Nephron progenitor cell (in vitro differentiated cells): ENCODE measurements around the gene IL15RA.
A peak's percentile ranks its signal among the peaks of the same experiment; 100 is the strongest.

Experiments
- DNase-seq: peaks from one replicate; pipeline ENCODE4 v3.0.0; 2021
- H3K27ac Mint-ChIP-seq: 2 replicates; pipeline ENCODE4 v1.8.0; 2021; ENCODE audit warnings: mild to moderate bottlenecking, moderate library complexity, mixed read lengths
- H3K27me3 Mint-ChIP-seq: 2 replicates; pipeline ENCODE4 v1.8.0; 2021; ENCODE audit warnings: mild to moderate bottlenecking, low read depth, mixed read lengths; ENCODE audit not compliant: poor library complexity
- H3K36me3 Mint-ChIP-seq: 2 replicates; pipeline ENCODE4 v1.8.0; 2021; ENCODE audit warnings: low read depth, mixed read lengths
- H3K4me1 Mint-ChIP-seq: 2 replicates; pipeline ENCODE4 v1.8.0; 2021; ENCODE audit warnings: mixed read lengths
- H3K4me3 Mint-ChIP-seq: 2 replicates; pipeline ENCODE4 v1.8.0; 2021; ENCODE audit warnings: mild to moderate bottlenecking, moderate library complexity, mixed read lengths
- H3K9me3 Mint-ChIP-seq: 2 replicates; pipeline ENCODE4 v1.8.0; 2021; ENCODE audit warnings: mild to moderate bottlenecking, moderate library complexity, mixed read lengths
- TF ChIP-seq, protein P1 (sequence below): fragments of 200-600 bp; sonication (generic); IDR thresholded peaks from 2 replicates; pipeline ENCODE4 v1.5.0; 2021; ENCODE audit warnings: antibody characterized with exemption

IL15RA gene

DNA sequence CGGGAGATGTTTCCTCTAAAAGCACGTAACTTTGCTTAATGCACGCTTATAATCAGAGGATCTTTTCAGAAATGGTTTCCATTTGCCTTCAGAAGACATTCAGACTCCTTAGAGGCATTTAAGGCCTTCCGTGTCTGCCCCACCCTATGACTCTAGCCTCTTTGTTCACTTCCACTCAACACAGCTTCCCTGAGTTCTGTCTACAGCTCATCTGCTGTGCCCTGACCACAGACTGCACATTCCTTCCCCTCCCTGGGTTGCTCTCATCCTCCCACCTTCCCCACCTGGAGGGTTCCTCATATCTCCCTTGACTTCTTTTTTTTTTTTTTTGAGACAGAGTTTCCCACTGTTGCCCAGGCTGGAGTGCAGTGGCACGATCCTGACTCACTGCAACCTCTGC is 70.7 kb downstream of the IL15RA start:
- TF ChIP-seq, protein P1, sequence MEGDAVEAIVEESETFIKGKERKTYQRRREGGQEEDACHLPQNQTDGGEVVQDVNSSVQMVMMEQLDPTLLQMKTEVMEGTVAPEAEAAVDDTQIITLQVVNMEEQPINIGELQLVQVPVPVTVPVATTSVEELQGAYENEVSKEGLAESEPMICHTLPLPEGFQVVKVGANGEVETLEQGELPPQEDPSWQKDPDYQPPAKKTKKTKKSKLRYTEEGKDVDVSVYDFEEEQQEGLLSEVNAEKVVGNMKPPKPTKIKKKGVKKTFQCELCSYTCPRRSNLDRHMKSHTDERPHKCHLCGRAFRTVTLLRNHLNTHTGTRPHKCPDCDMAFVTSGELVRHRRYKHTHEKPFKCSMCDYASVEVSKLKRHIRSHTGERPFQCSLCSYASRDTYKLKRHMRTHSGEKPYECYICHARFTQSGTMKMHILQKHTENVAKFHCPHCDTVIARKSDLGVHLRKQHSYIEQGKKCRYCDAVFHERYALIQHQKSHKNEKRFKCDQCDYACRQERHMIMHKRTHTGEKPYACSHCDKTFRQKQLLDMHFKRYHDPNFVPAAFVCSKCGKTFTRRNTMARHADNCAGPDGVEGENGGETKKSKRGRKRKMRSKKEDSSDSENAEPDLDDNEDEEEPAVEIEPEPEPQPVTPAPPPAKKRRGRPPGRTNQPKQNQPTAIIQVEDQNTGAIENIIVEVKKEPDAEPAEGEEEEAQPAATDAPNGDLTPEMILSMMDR: no peak
- Mint-ChIP-seq H3K9me3 (no peaks in the 10 kb centered on the region), H3K27me3 (no peaks in the 10 kb centered on the region), H3K4me3 (no peak overlapping the region), H3K36me3 (peaks cover 71% of the 10 kb centered on the region), H3K27ac (peak overlapping the region; percentile 38), H3K4me1 (peaks cover 19% of the 10 kb centered on the region)
- DNase-seq: no peak

DNA sequence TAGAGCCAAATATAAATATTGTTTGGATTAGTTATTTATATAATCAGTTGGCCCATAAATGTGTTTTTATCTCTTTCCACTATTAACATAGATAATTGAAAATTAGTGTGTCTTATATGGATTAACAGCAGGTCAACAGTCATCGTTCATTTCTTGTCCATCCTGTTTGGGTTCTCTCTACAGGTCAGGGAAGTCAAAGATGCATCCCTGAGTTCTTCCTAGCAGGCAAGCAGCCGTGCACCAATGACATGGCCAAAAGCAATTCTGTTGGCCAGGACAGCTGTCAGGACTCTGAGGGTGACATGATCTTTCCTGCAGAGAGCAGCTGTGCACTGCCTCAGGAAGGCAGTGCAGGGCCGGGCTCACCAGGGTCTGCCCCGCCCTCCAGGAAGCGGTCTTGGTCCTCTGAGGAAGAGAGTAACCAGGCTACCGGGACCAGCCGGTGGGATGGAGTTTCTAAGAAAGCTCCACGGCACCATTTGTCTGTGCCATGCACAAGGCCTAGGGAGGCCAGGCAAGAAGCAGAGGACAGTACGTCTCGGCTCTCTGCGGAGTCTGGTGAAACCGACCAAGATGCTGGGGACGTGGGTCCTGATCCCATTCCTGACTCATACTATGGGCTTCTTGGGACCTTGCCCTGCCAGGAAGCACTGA is 71.4 kb downstream of the IL15RA start:
- Mint-ChIP-seq H3K9me3 (no peaks in the 10 kb centered on the region), H3K27me3 (no peaks in the 10 kb centered on the region), H3K4me1 (peaks cover 15% of the 10 kb centered on the region), H3K4me3 (no peak overlapping the region), H3K27ac (peak overlapping the region; percentile 38), H3K36me3 (peaks cover 67% of the 10 kb centered on the region)
- TF ChIP-seq, protein P1: no peak
- DNase-seq: no peak

GRCh38 chr10:5904227-5904626 is 73.1 kb downstream of the IL15RA start:
- Mint-ChIP-seq H3K9me3 (no peaks in the 10 kb centered on the region), H3K4me3 (no peak overlapping the region), H3K36me3 (peaks cover 62% of the 10 kb centered on the region), H3K27ac (no peak overlapping the region), H3K27me3 (no peaks in the 10 kb centered on the region), H3K4me1 (peaks cover 15% of the 10 kb centered on the region)
- DNase-seq: no peak
- TF ChIP-seq, protein P1: no peak

GRCh38 chr10:5903563-5903962 is 73.8 kb downstream of the IL15RA start:
- DNase-seq: no peak
- TF ChIP-seq, protein P1: no peak
- Mint-ChIP-seq H3K27me3 (no peaks in the 10 kb centered on the region), H3K27ac (no peak overlapping the region), H3K36me3 (peaks cover 63% of the 10 kb centered on the region), H3K4me3 (no peak overlapping the region), H3K9me3 (no peaks in the 10 kb centered on the region), H3K4me1 (peaks cover 11% of the 10 kb centered on the region)

- no peak for DNase-seq
- H3K9me3 Mint-ChIP-seq: peaks cover 8% of the 10 kb centered on the region
- H3K27me3 Mint-ChIP-seq: no peaks in the 10 kb centered on the region
- TF ChIP-seq, protein P1: no peak
- H3K27ac Mint-ChIP-seq: peak overlapping the region; percentile 67
- no peak overlapping the region for H3K4me3 Mint-ChIP-seq
- H3K4me1 Mint-ChIP-seq: peaks cover 2% of the 10 kb centered on the region
- H3K36me3 Mint-ChIP-seq: peaks cover 65% of the 10 kb centered on the region
Measured at GRCh38 chr10:5902511-5903274, 74.7 kb downstream of the IL15RA start.
